Activated T-cell treated with anti-CD3 and anti-CD28 coated beads for 24 hours (primary cell): ENCODE data around the gene FAAP20.

Experiments
- DNase-seq: peaks from one replicate; pipeline ENCODE4 v3.0.0-alpha.2; 2020; ENCODE audit warnings: low read depth

Gene FAAP20

GRCh38 chr1:2194319-2194897 is at the start of gene FAAP20:
Gene FAAP20, minus strand, starts transcription at chr1:2194772. Its CDS starts 23 bp downstream, at chr1:2194749.
- DNase-seq, result no peak

GRCh38 chr1:2242814-2243725 is 48.5 kb upstream of the FAAP20 start:
- no peak for DNase-seq

- no peak for DNase-seq
Measured at GRCh38 chr1:2241820-2242219, 47.2 kb upstream of the FAAP20 start.

GRCh38 chr1:2240270-2241156 is 45.9 kb upstream of the FAAP20 start:
- no peak for DNase-seq

GRCh38 chr1:2239384-2239985 is 44.9 kb upstream of the FAAP20 start:
- no peak for DNase-seq

- no peak for DNase-seq
Measured at GRCh38 chr1:2239013-2239370, 44.4 kb upstream of the FAAP20 start.

- DNase-seq, result no peak
Measured at GRCh38 chr1:2238361-2239012, 43.9 kb upstream of the FAAP20 start.

GRCh38 chr1:2237773-2238172 is 43.2 kb upstream of the FAAP20 start:
- no peak for DNase-seq

- no peak for DNase-seq
Measured at GRCh38 chr1:2236695-2237677, 42.4 kb upstream of the FAAP20 start.

- no peak for DNase-seq
Measured at GRCh38 chr1:2235300-2235998, 40.9 kb upstream of the FAAP20 start.

GRCh38 chr1:2234762-2235113 is 40.2 kb upstream of the FAAP20 start:
- DNase-seq, result no peak

GRCh38 chr1:2233997-2234761 is 39.6 kb upstream of the FAAP20 start:
- peak; percentile 44 for DNase-seq

GRCh38 chr1:2233468-2233867 is 38.9 kb upstream of the FAAP20 start:
- DNase-seq, result no peak

- no peak for DNase-seq
Measured at GRCh38 chr1:2232916-2233438, 38.4 kb upstream of the FAAP20 start.

- no peak for DNase-seq
Measured at GRCh38 chr1:2232255-2232915, 37.8 kb upstream of the FAAP20 start.

- peak; percentile 54 for DNase-seq
Measured at GRCh38 chr1:2231532-2232254, 37.1 kb upstream of the FAAP20 start.

GRCh38 chr1:2230781-2231531 is 36.4 kb upstream of the FAAP20 start:
- DNase-seq, result no peak
